Measurements from ENCODE around the gene TENM4. TPM values are rescaled to one million over a fixed set of nuclear protein-coding genes. Genes with fewer than 3 reads are reported as not detected.

Gene TENM4
- total RNA-seq, 1 donor from 2014 or later = 11.9 TPM

DNA sequence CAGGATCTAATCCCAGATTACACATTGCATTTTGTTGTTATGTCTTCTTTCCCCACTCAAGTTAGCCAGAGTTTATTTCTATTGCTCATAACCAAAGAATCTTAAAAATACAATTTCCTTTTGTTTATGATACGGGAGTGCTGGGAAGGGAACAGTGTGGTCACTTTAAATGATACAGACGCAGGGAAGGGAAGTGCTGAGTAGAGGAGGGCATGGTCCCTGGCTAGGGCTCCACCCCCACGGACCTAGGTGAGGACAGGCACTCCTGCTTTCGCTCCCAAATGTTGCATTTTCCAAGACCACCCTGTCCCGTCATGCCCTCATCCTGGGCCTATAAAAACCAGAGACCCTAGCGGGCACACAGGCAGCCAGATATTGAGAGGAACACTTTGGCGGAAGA is 835.5 kb downstream of the TENM4 start:
- intact Hi-C loops (cut with DNase I) = no loop called here
- H3K4me1 ChIP-seq = no peaks in the 10 kb centered on the region
- H3K9me3 ChIP-seq = no peaks in the 10 kb centered on the region
- no peak overlapping the region for H3K27ac ChIP-seq
- no peak for DNase-seq (ENCODE audit: low spot score in 2 of 2)
- no peaks in the 10 kb centered on the region for H3K36me3 ChIP-seq
- TF ChIP-seq CTCF (IDR thresholded peaks at IDR 0.05) = no peak
- H3K27me3 ChIP-seq = no peaks in the 10 kb centered on the region
- H3K4me3 ChIP-seq = no peak overlapping the region

- Histone ChIP-seq H3K4me1 (no peaks in the 10 kb centered on the region), H3K27ac (no peak overlapping the region), H3K9me3 (no peaks in the 10 kb centered on the region), H3K4me3 (no peak overlapping the region), H3K36me3 (no peaks in the 10 kb centered on the region), H3K27me3 (no peaks in the 10 kb centered on the region)
- TF ChIP-seq CTCF (IDR thresholded peaks at IDR 0.05) = no peak
- no peak for DNase-seq (ENCODE audit: low spot score in 2 of 2)
- intact Hi-C loops (cut with DNase I) = no loop called here
Observed at GRCh38 chr11:78603792-78604191, 837.0 kb downstream of the TENM4 start.
